WERI-Rb-1 (cell line): Measurements from ENCODE around the gene XIRP2.

Experiments
- DNase-seq: peaks from one replicate; pipeline ENCODE4 v3.0.0-alpha.2; 2020
- H3K27ac ChIP-seq: fragments of 250-450 bp; sonication (Bioruptor Pico); 2 replicates; pipeline ENCODE4 v1.5.1; 2020; ENCODE audit warnings: mild to moderate bottlenecking, moderate library complexity
- H3K27me3 ChIP-seq: fragments of 250-450 bp; sonication (Bioruptor Pico); 2 replicates; pipeline ENCODE4 v1.5.1; 2021; ENCODE audit warnings: mild to moderate bottlenecking, low read depth, moderate library complexity; ENCODE audit not compliant: insufficient read depth, severe bottlenecking
- H3K36me3 ChIP-seq: fragments of 250-450 bp; sonication (Bioruptor Pico); 2 replicates; pipeline ENCODE4 v1.5.1; 2020; ENCODE audit warnings: mild to moderate bottlenecking, moderate library complexity
- H3K4me3 ChIP-seq: 2 replicates; pipeline ENCODE4 v1.5.1; 2011; ENCODE audit warnings: low read depth, mild to moderate bottlenecking, control low read depth, low read length
- H3K9me3 ChIP-seq: fragments of 250-450 bp; sonication (Bioruptor Pico); 2 replicates; pipeline ENCODE4 v1.5.1; 2021; ENCODE audit warnings: mild to moderate bottlenecking, moderate library complexity; ENCODE audit not compliant: severe bottlenecking
- CTCF ChIP-seq: IDR thresholded peaks from 2 replicates; pipeline ENCODE4 v1.5.1; 2011; ENCODE audit warnings: low read depth, mild to moderate bottlenecking, control low read depth, inconsistent platforms, low read length

XIRP2 gene

GRCh38 chr2:167297292-167297691 is 409.0 kb downstream of the XIRP2 start:
- TF ChIP-seq CTCF, result no peak
- Histone ChIP-seq H3K36me3 (no peaks in the 10 kb centered on the region), H3K27ac (no peak overlapping the region), H3K9me3 (no peaks in the 10 kb centered on the region), H3K4me3 (no peak overlapping the region), H3K27me3 (peaks cover 14% of the 10 kb centered on the region)
- DNase-seq, result no peak

- H3K27me3 ChIP-seq, result peaks cover 14% of the 10 kb centered on the region
- DNase-seq, result no peak
- no peak overlapping the region for H3K27ac ChIP-seq
- H3K36me3 ChIP-seq, result no peaks in the 10 kb centered on the region
- no peak overlapping the region for H3K4me3 ChIP-seq
- no peak for TF ChIP-seq CTCF
- no peaks in the 10 kb centered on the region for H3K9me3 ChIP-seq
These were observed 409.7 kb downstream of the XIRP2 start for GRCh38 chr2:167298017-167298416.
